CD4-positive, alpha-beta T cell treated with Interleukin-6 for 4 hours (primary cell): ENCODE measurements around the gene CDR2L.

Source experiments
- DNase-seq: peaks from one replicate; pipeline ENCODE4 v3.0.0-alpha.2; 2020; ENCODE audit warnings: mixed read lengths

Gene CDR2L

GRCh38 chr17:74987418-74987908, at the start of gene CDR2L:
CDR2L (plus strand) TSS chr17:74987632; CDS start chr17:74988044, 412 bp downstream.
- peak; percentile 97 for DNase-seq

GRCh38 chr17:74938194-74938950, 49.1 kb upstream of the CDR2L start:
- no peak for DNase-seq

GRCh38 chr17:74939534-74939933, 47.9 kb upstream of the CDR2L start:
- DNase-seq = no peak

- no peak for DNase-seq
These were observed 46.2 kb upstream of the CDR2L start for GRCh38 chr17:74941128-74941725.

- DNase-seq = no peak
These were observed 43.5 kb upstream of the CDR2L start for GRCh38 chr17:74943808-74944522.

- DNase-seq = no peak
These were observed 41.9 kb upstream of the CDR2L start for GRCh38 chr17:74945543-74945942.

GRCh38 chr17:74946641-74947040, 40.8 kb upstream of the CDR2L start:
- no peak for DNase-seq

GRCh38 chr17:74947041-74947754, 40.2 kb upstream of the CDR2L start:
- DNase-seq = no peak

GRCh38 chr17:74949455-74950115, 37.8 kb upstream of the CDR2L start:
- no peak for DNase-seq

- no peak for DNase-seq
These were observed 37.2 kb upstream of the CDR2L start for GRCh38 chr17:74950207-74950606.

GRCh38 chr17:74951065-74951464, 36.4 kb upstream of the CDR2L start:
- DNase-seq = no peak

GRCh38 chr17:74951680-74952421, 35.6 kb upstream of the CDR2L start:
- DNase-seq = no peak

- DNase-seq = no peak
These were observed 34.9 kb upstream of the CDR2L start for GRCh38 chr17:74952431-74953133.

GRCh38 chr17:74953134-74953687, 34.2 kb upstream of the CDR2L start:
- no peak for DNase-seq

GRCh38 chr17:74954115-74954514, 33.3 kb upstream of the CDR2L start:
- no peak for DNase-seq

- no peak for DNase-seq
These were observed 32.6 kb upstream of the CDR2L start for GRCh38 chr17:74954665-74955421.

- DNase-seq = no peak
These were observed 31.3 kb upstream of the CDR2L start for GRCh38 chr17:74956093-74956492.

- DNase-seq = peak; percentile 82
These were observed 29.3 kb upstream of the CDR2L start for GRCh38 chr17:74957935-74958740.
